Smooth muscle cell (in vitro differentiated cells): Measurements from ENCODE around the gene POLR3E. TPM values are rescaled to one million over a fixed set of nuclear protein-coding genes. Genes with fewer than 3 reads are reported as not detected.

Experiments used
- DNase-seq: peaks from one replicate; lab custom pipeline; 2025; ENCODE audit not compliant: unreplicated experiment; lab: John Stamatoyannopoulos, UW
- H2AFZ ChIP-seq: fragments of 200-600 bp; sonication (generic); 2 replicates; pipeline ENCODE4 v1.6.0; 2016; ENCODE audit warnings: antibody characterized with exemption, low read depth, mild to moderate bottlenecking
- H3F3A ChIP-seq: fragments of 200-600 bp; sonication (generic); 2 replicates; pipeline ENCODE4 v1.6.0; 2017; ENCODE audit warnings: antibody characterized with exemption, low read depth
- H3K27ac ChIP-seq: fragments of 200-600 bp; sonication (generic); 2 replicates; pipeline ENCODE4 v1.5.1; 2016; ENCODE audit warnings: low read depth, mild to moderate bottlenecking
- H3K27me3 ChIP-seq: fragments of 200-600 bp; sonication (generic); 2 replicates; pipeline ENCODE4 v1.6.1; 2016; ENCODE audit warnings: low read depth, mild to moderate bottlenecking
- H3K36me3 ChIP-seq: fragments of 200-600 bp; sonication (generic); 2 replicates; pipeline ENCODE4 v1.5.1; 2016; ENCODE audit warnings: low read depth
- H3K4me1 ChIP-seq: fragments of 200-600 bp; sonication (generic); 2 replicates; pipeline ENCODE4 v1.5.1; 2016; ENCODE audit warnings: low read depth
- H3K4me2 ChIP-seq: fragments of 200-600 bp; sonication (generic); 2 replicates; pipeline ENCODE4 v1.6.0; 2016; ENCODE audit warnings: mild to moderate bottlenecking
- H3K4me3 ChIP-seq: fragments of 200-600 bp; sonication (generic); 2 replicates; pipeline ENCODE4 v1.5.1; 2016; ENCODE audit warnings: mild to moderate bottlenecking
- H3K79me2 ChIP-seq: fragments of 200-600 bp; sonication (generic); 2 replicates; pipeline ENCODE4 v1.6.0; 2016; ENCODE audit warnings: low read depth, mild to moderate bottlenecking
- H3K9ac ChIP-seq: fragments of 200-600 bp; sonication (generic); 2 replicates; pipeline ENCODE4 v1.6.0; 2016; ENCODE audit warnings: low read depth
- H3K9me3 ChIP-seq: fragments of 200-600 bp; sonication (generic); replicated peaks from 2 replicates; pipeline ENCODE4 v1.5.1; 2016; ENCODE audit warnings: low read depth
- H4K20me1 ChIP-seq: fragments of 200-600 bp; sonication (generic); 2 replicates; pipeline ENCODE4 v1.6.0; 2016; ENCODE audit warnings: low read depth
- WGBS: methylation state at CpG from one replicate; pipeline ENCODE4 v1.1.7; 2016; ENCODE audit warnings: low lambda C conversion rate; 5-methylcytosine and 5-hydroxymethylcytosine counted together
- polyA plus RNA-seq: library from polyadenylated mRNA; unstranded; fragments of >200 nt; fragmentation: Nextera tagmentation; extraction: Ambion mirVana; gene quantifications from 2 replicates; pipeline ENCODE4 v1.2.1, GENCODE V29; 2016
- total RNA-seq: library from RNA; depleted of rRNA; stranded (reverse); fragments of >200 nt; gene quantifications from 2 replicates; pipeline ENCODE4 v1.2.3, GENCODE V29; 2014
- TF ChIP-seq, protein P1 (sequence below): fragments of 200-600 bp; sonication (generic); IDR thresholded peaks from 2 replicates; pipeline ENCODE4 v1.5.1; 2017; ENCODE audit warnings: borderline replicate concordance, mild to moderate bottlenecking, antibody characterized with exemption; ENCODE audit not compliant: insufficient read depth, poor library complexity, severe bottlenecking

POLR3E gene
- total and polyA plus RNA-seq, 2 experiments from 2014 or later = 13.9 to 31.2 TPM

DNA sequence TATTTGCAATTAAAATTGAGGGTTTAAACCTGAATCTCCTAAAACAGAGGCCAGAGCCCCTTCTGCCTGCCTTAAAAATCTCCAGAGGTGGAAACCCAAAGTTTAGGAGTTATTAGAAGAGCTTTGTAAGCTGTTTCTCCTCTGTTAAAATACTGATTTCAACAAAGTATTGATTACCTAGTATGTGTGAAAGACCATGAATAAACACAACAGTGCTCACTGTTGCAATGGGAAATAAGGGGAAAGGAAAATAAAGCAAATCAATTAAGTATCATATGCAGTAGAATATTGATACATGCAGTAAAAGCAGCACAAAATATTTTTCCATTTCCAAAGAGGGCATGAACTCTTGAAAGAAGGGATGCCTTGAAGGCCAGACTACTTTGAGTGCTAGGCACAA lies 62.5 kb downstream of the POLR3E start:
- peaks cover 8% of the 10 kb centered on the region for H3K4me1 ChIP-seq
- TF ChIP-seq, protein P1, sequence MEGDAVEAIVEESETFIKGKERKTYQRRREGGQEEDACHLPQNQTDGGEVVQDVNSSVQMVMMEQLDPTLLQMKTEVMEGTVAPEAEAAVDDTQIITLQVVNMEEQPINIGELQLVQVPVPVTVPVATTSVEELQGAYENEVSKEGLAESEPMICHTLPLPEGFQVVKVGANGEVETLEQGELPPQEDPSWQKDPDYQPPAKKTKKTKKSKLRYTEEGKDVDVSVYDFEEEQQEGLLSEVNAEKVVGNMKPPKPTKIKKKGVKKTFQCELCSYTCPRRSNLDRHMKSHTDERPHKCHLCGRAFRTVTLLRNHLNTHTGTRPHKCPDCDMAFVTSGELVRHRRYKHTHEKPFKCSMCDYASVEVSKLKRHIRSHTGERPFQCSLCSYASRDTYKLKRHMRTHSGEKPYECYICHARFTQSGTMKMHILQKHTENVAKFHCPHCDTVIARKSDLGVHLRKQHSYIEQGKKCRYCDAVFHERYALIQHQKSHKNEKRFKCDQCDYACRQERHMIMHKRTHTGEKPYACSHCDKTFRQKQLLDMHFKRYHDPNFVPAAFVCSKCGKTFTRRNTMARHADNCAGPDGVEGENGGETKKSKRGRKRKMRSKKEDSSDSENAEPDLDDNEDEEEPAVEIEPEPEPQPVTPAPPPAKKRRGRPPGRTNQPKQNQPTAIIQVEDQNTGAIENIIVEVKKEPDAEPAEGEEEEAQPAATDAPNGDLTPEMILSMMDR = no peak
- DNase-seq = no peak

GRCh38 chr16:22360963-22361659 lies 63.9 kb downstream of the POLR3E start:
- no peak for DNase-seq
- peak overlapping the region; percentile 53 for H3K27ac ChIP-seq
- no peaks in the 10 kb centered on the region for H3K9me3 ChIP-seq
- H3K4me1 ChIP-seq = peaks cover 8% of the 10 kb centered on the region
- no peak overlapping the region for H2AFZ ChIP-seq
- H3K27me3 ChIP-seq = no peaks in the 10 kb centered on the region
- peaks cover 97% of the 10 kb centered on the region for H4K20me1 ChIP-seq
- peaks cover 20% of the 10 kb centered on the region for H3F3A ChIP-seq
- no peak overlapping the region for H3K9ac ChIP-seq
- H3K79me2 ChIP-seq = peaks cover 95% of the 10 kb centered on the region
- no peak overlapping the region for H3K4me3 ChIP-seq
- TF ChIP-seq, protein P1 = no peak
- H3K4me2 ChIP-seq = no peak overlapping the region
- H3K36me3 ChIP-seq = peaks cover 16% of the 10 kb centered on the region
- WGBS = 71% methylated on average over 8 of the region's 8 CpGs

More for the DNA sequence above, 62.5 kb downstream of the POLR3E start:
- no peak overlapping the region for H3K9ac ChIP-seq
- no peak overlapping the region for H3K4me3 ChIP-seq
- no peak overlapping the region for H2AFZ ChIP-seq
- no peaks in the 10 kb centered on the region for H3K27me3 ChIP-seq
- peaks cover 15% of the 10 kb centered on the region for H3K36me3 ChIP-seq
- peaks cover 97% of the 10 kb centered on the region for H4K20me1 ChIP-seq
- peaks cover 23% of the 10 kb centered on the region for H3F3A ChIP-seq
- no peak overlapping the region for H3K27ac ChIP-seq
- H3K9me3 ChIP-seq = no peaks in the 10 kb centered on the region
- peaks cover 95% of the 10 kb centered on the region for H3K79me2 ChIP-seq
- no peak overlapping the region for H3K4me2 ChIP-seq

DNA sequence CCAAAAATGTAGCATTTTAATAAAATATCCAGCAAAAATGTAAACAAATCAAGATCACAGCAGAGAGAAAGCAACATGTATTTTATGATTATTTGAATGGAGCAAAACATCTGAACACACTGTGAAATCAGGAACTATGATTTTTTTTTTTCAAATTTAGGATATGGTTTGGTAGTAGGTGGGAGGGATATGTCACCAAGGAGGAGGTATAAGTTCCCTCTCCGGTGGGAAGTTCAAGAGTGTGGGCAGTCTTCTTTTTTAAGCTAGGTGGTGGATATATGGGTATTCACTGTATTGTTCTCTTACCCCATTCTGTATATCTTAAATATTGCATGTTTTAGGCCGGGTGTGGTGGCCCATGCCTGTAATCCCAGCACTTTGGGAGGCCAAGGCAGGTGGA lies 67.0 kb downstream of the POLR3E start:
- H3K4me3 ChIP-seq = no peak overlapping the region
- no peak overlapping the region for H3K27ac ChIP-seq
- H3K36me3 ChIP-seq = peaks cover 16% of the 10 kb centered on the region
- peaks cover 96% of the 10 kb centered on the region for H3K79me2 ChIP-seq
- DNase-seq = no peak
- peaks cover under 1% of the 10 kb centered on the region for H3K4me1 ChIP-seq
- no peak overlapping the region for H2AFZ ChIP-seq
- H3K9ac ChIP-seq = no peak overlapping the region
- no peaks in the 10 kb centered on the region for H3K27me3 ChIP-seq
- 100% methylated on average over 2 of the region's 2 CpGs for WGBS
- TF ChIP-seq, protein P1 = no peak
- H3F3A ChIP-seq = peaks cover 14% of the 10 kb centered on the region
- H3K9me3 ChIP-seq = no peaks in the 10 kb centered on the region
- peaks cover 97% of the 10 kb centered on the region for H4K20me1 ChIP-seq
- no peak overlapping the region for H3K4me2 ChIP-seq

- WGBS = 98% methylated on average over 2 of the region's 2 CpGs
Observed at GRCh38 chr16:22366371-22366770, 69.2 kb downstream of the POLR3E start.

More at GRCh38 chr16:22366371-22366770, 69.2 kb downstream of the POLR3E start:
- H2AFZ ChIP-seq = no peak overlapping the region
- peaks cover 14% of the 10 kb centered on the region for H3F3A ChIP-seq
- H3K27me3 ChIP-seq = no peaks in the 10 kb centered on the region
- H3K9ac ChIP-seq = no peak overlapping the region
- no peak for DNase-seq
- H3K4me2 ChIP-seq = no peak overlapping the region
- peaks cover 98% of the 10 kb centered on the region for H4K20me1 ChIP-seq
- peaks cover 97% of the 10 kb centered on the region for H3K79me2 ChIP-seq
- H3K27ac ChIP-seq = no peak overlapping the region
- TF ChIP-seq, protein P1 = no peak
- H3K4me3 ChIP-seq = no peak overlapping the region
- peaks cover 20% of the 10 kb centered on the region for H3K4me1 ChIP-seq
- no peaks in the 10 kb centered on the region for H3K9me3 ChIP-seq
- H3K36me3 ChIP-seq = peaks cover 16% of the 10 kb centered on the region
